DOHH2 (cell line): ENCODE data around the gene RAB11B.
A peak's percentile ranks its signal among the peaks of the same experiment; 100 is the strongest.
"Not testable (repeated sequence)": the region's sequence is repeated elsewhere in the genome, so short reads cannot be mapped to it uniquely, and the experiment has no call there.

Experiments
- H3F3A ChIP-seq: fragments of 200-600 bp; sonication (generic), shearing (Covaris generic); 2 replicates; pipeline ENCODE4 v1.6.0; 2016; ENCODE audit warnings: antibody characterized with exemption, mild to moderate bottlenecking; ENCODE audit not compliant: control insufficient read depth, insufficient read depth
- H3K27ac ChIP-seq: fragments of 200-600 bp; sonication (generic); 2 replicates; pipeline ENCODE4 v1.5.1; 2014; ENCODE audit warnings: low read depth, mild to moderate bottlenecking, low read length, moderate library complexity
- H3K27me3 ChIP-seq: fragments of 200-600 bp; sonication (generic); 2 replicates; pipeline ENCODE4 v1.6.1; 2014; ENCODE audit warnings: mild to moderate bottlenecking, low read length, mixed read lengths; ENCODE audit not compliant: control insufficient read depth
- H3K36me3 ChIP-seq: fragments of 200-600 bp; sonication (generic); 2 replicates; pipeline ENCODE4 v1.6.1; 2014; ENCODE audit warnings: mild to moderate bottlenecking, low read length, moderate library complexity, mixed read lengths; ENCODE audit not compliant: control insufficient read depth
- H3K4me1 ChIP-seq: fragments of 200-600 bp; sonication (generic); 2 replicates; pipeline ENCODE4 v1.6.1; 2014; ENCODE audit warnings: mild to moderate bottlenecking, low read length, mixed read lengths; ENCODE audit not compliant: control insufficient read depth
- H3K4me2 ChIP-seq: fragments of 200-600 bp; sonication (generic); 2 replicates; pipeline ENCODE4 v1.6.0; 2014; ENCODE audit warnings: mild to moderate bottlenecking, low read length, moderate library complexity
- H3K4me3 ChIP-seq: fragments of 200-600 bp; sonication (generic); 2 replicates; pipeline ENCODE4 v1.5.1; 2014; ENCODE audit warnings: mild to moderate bottlenecking, low read length, mixed read lengths
- H3K79me2 ChIP-seq: fragments of 200-600 bp; sonication (generic); 2 replicates; pipeline ENCODE4 v1.6.1; 2014; ENCODE audit warnings: mild to moderate bottlenecking, low read length, mixed read lengths; ENCODE audit not compliant: control insufficient read depth
- H3K9me2 ChIP-seq: fragments of 200-600 bp; sonication (generic); replicated peaks from 2 replicates; pipeline ENCODE4 v1.6.1; 2014; ENCODE audit warnings: mild to moderate bottlenecking, low read length, mixed read lengths; ENCODE audit not compliant: control insufficient read depth
- H3K9me3 ChIP-seq: fragments of 200-600 bp; sonication (generic); 2 replicates; pipeline ENCODE4 v1.6.1; 2014; ENCODE audit warnings: antibody characterized with exemption, low read length, mixed read lengths; ENCODE audit not compliant: control insufficient read depth, insufficient read depth
- H4K20me1 ChIP-seq: fragments of 200-600 bp; sonication (generic); 2 replicates; pipeline ENCODE4 v1.6.0; 2014; ENCODE audit warnings: low read depth, mild to moderate bottlenecking, antibody characterized with exemption, low read length, moderate library complexity; ENCODE audit not compliant: control insufficient read depth, insufficient read depth
- CTCF ChIP-seq: fragments of 200-600 bp; sonication (generic); IDR thresholded peaks from one replicate; pipeline ENCODE4 v1.5.1; 2014; ENCODE audit warnings: antibody characterized with exemption, mild to moderate bottlenecking, low read depth, low read length; ENCODE audit not compliant: poor library complexity, severe bottlenecking
- EZH2phosphoT487 ChIP-seq: fragments of 200-600 bp; sonication (generic); IDR thresholded peaks from 2 replicates; pipeline ENCODE4 v1.6.1; 2017; ENCODE audit warnings: borderline replicate concordance, mild to moderate bottlenecking, antibody characterized with exemption, low read length, moderate library complexity, mixed read lengths

Gene RAB11B

GRCh38 chr19:8343483-8343844, 46.7 kb upstream of the RAB11B start:
- Histone ChIP-seq H3K4me3 (0 out of 2 replicates have a peak overlapping the region, but pooled peaks have one; percentile 24), H3K4me1 (peaks cover 4% of the 10 kb centered on the region; the same call in 1 of the 2 replicates)

GRCh38 chr19:8349629-8350372, 40.4 kb upstream of the RAB11B start:
- H3K4me2 ChIP-seq, H3K27ac ChIP-seq, H3K27me3 ChIP-seq: not testable (repeated sequence)

More at GRCh38 chr19:8343483-8343844, 46.7 kb upstream of the RAB11B start:
- TF ChIP-seq EZH2phosphoT487 (no peak), CTCF (no peak)
- Histone ChIP-seq H3K27me3 (peaks cover 41% of the 10 kb centered on the region), H3K79me2 (no peaks in the 10 kb centered on the region), H3F3A (no peaks in the 10 kb centered on the region), H3K9me3 (no peaks in the 10 kb centered on the region), H3K27ac (no peak overlapping the region), H3K36me3 (no peaks in the 10 kb centered on the region), H4K20me1 (no peaks in the 10 kb centered on the region), H3K9me2 (no peaks in the 10 kb centered on the region), H3K4me2 (peak overlapping the region; percentile 37)

GRCh38 chr19:8352134-8352827, 37.9 kb upstream of the RAB11B start:
- Histone ChIP-seq H3K36me3 (no peaks in the 10 kb centered on the region), H3K79me2 (no peaks in the 10 kb centered on the region), H3K9me3 (no peaks in the 10 kb centered on the region), H3K9me2 (no peaks in the 10 kb centered on the region), H3F3A (no peaks in the 10 kb centered on the region), H3K4me1 (no peaks in the 10 kb centered on the region), H3K27me3 (peaks cover 11% of the 10 kb centered on the region), H3K4me2 (no peak overlapping the region), H3K4me3 (no peak overlapping the region), H3K27ac (no peak overlapping the region), H4K20me1 (no peaks in the 10 kb centered on the region)
- TF ChIP-seq CTCF (no peak), EZH2phosphoT487 (no peak)

More at GRCh38 chr19:8349629-8350372, 40.4 kb upstream of the RAB11B start:
- H3K79me2 ChIP-seq, H3K36me3 ChIP-seq, H4K20me1 ChIP-seq, H3K4me3 ChIP-seq, H3F3A ChIP-seq, H3K9me2 ChIP-seq, H3K9me3 ChIP-seq, H3K4me1 ChIP-seq: not testable (repeated sequence)

GRCh38 chr19:8352845-8353244, 37.3 kb upstream of the RAB11B start:
- H3K9me3 ChIP-seq, H3K27ac ChIP-seq, H3F3A ChIP-seq, H3K36me3 ChIP-seq, H3K4me1 ChIP-seq, H3K79me2 ChIP-seq, H3K9me2 ChIP-seq, H4K20me1 ChIP-seq, H3K4me3 ChIP-seq, H3K4me2 ChIP-seq: not testable (repeated sequence)
- peaks cover 11% of the 10 kb centered on the region for H3K27me3 ChIP-seq
